HuH-7 (cell line): ENCODE measurements around the gene CEACAM19.
"Not testable (repeated sequence)": the region's sequence is repeated elsewhere in the genome, so short reads cannot be mapped to it uniquely, and the experiment has no call there.

ENCODE experiments used
- DNase-seq: peaks from one replicate; pipeline ENCODE4 v3.0.0; 2011; ENCODE audit warnings: low spot score

CEACAM19 gene

GRCh38 chr19:44701228-44701627 is 29.9 kb downstream of the CEACAM19 start:
- no peak for DNase-seq

GRCh38 chr19:44702551-44703176 is 31.4 kb downstream of the CEACAM19 start:
- no peak for DNase-seq

GRCh38 chr19:44703336-44704078 is 32.2 kb downstream of the CEACAM19 start:
- DNase-seq: no peak

- DNase-seq: no peak
Measured at GRCh38 chr19:44704982-44705381, 33.7 kb downstream of the CEACAM19 start.

GRCh38 chr19:44705502-44706010 is 34.3 kb downstream of the CEACAM19 start:
- DNase-seq: no peak

GRCh38 chr19:44706506-44707236 is 35.4 kb downstream of the CEACAM19 start:
- no peak for DNase-seq

- no peak for DNase-seq
Measured at GRCh38 chr19:44707794-44708193, 36.5 kb downstream of the CEACAM19 start.

GRCh38 chr19:44708940-44709339 is 37.7 kb downstream of the CEACAM19 start:
- DNase-seq: no peak

- DNase-seq: peak; percentile 14
Measured at GRCh38 chr19:44709434-44710266, 38.4 kb downstream of the CEACAM19 start.

GRCh38 chr19:44710483-44710882 is 39.2 kb downstream of the CEACAM19 start:
- DNase-seq: no peak

- peak; percentile 27 for DNase-seq
Measured at GRCh38 chr19:44712864-44713515, 41.7 kb downstream of the CEACAM19 start.

- no peak for DNase-seq
Measured at GRCh38 chr19:44714597-44715169, 43.4 kb downstream of the CEACAM19 start.

- DNase-seq: no peak
Measured at GRCh38 chr19:44717603-44718002, 46.3 kb downstream of the CEACAM19 start.

GRCh38 chr19:44718441-44719261 is 47.4 kb downstream of the CEACAM19 start:
- peak; percentile 83 for DNase-seq

- DNase-seq: no peak
Measured at GRCh38 chr19:44719262-44719701, 48.0 kb downstream of the CEACAM19 start.

GRCh38 chr19:44720396-44720795 is 49.1 kb downstream of the CEACAM19 start:
- DNase-seq: not testable (repeated sequence)

- no peak for DNase-seq
Measured at GRCh38 chr19:44720945-44721344, 49.7 kb downstream of the CEACAM19 start.

GRCh38 chr19:44721369-44721768 is 50.1 kb downstream of the CEACAM19 start:
- not testable (repeated sequence) for DNase-seq

GRCh38 chr19:44722131-44723121 is 51.1 kb downstream of the CEACAM19 start:
- DNase-seq: no peak
